GM18499 (cell line): ENCODE measurements around the gene TMEFF2.

Source experiments
- ATAC-seq: cut with Tn5 transposase; IDR thresholded peaks from one replicate; pipeline ENCODE4 v1.9.1; 2021; ENCODE audit warnings: moderate number of reproducible peaks; ENCODE audit not compliant: insufficient read depth, unreplicated experiment

Gene TMEFF2

DNA sequence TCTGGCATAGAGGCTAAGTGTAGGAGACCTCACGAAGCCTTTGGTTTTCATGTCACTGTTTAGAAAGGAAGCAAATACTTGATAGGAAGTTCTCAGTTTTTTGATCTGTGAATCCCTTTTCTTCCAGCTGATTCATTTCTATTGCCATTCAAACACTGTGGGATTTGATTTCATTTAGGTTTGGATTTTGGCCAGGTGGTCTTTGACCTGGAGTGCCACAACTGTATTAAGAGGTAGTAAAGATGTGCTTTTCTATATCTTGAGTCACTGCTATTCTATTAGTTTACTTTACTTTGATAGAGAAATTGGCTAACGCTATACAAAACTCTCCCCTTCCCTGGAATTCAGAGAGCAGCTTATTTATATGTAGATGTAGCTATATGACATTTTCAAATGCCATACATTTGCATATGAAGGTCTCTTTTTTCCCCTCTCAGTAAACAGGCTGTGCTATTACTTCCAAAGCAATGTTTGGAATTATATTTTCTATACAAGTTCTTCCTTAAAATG, 215.5 kb downstream of the TMEFF2 start:
- ATAC-seq: no peak

DNA sequence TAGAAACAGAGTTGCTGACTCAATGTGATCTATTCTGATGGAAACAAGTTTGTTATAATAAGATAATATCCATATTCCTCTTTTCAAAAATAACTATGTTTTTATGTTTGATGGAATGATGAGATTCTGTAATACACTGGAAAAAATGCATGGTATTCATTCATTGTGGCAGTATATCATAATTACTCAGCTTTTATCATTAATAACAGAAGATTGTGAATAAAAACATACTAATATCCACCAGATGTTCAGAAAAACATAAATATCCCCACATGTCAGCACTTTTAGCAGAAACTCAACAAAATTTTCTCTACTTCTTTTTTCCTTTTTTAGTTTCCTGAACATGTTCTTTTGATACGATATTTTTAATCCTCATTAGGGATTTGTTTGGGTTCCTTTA, 217.0 kb downstream of the TMEFF2 start:
- ATAC-seq: no peak

DNA sequence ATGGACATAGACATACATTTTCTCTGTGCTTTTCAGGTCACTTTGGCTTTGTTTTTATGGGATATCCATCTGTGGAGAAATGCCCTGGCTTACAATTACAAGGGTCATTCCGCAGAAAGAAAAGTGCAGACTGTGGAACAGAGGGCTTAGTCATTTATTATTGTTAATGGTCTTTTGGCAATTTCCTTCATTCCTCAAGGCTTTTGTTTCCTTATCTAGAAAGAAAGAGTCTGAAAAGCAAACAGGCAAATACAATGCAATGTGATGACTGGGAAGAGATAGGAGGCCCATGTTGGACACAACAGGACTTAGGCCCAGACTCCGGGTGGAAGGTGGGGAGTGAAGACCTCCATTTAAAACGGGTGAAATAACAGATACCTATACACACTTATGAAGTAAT, 218.3 kb downstream of the TMEFF2 start:
- no peak for ATAC-seq

DNA sequence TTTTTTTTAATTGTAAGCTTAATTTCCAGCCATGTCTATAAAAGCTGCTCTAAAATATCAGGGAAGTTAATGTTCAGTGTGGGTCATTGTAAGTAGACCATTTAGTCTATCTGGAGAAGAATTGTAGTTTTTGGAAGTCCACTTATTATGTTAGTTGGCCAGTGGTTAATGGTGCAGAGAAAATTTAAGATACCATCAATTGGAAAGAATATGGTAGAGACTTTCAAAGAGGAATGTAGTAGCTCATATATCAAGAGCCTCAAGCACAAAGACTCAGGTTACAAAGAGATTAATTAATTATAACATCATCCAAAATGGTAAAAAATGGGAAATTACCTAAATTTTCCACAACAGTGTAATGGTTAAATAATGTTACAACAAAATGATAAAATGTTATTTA, 220.1 kb downstream of the TMEFF2 start:
- ATAC-seq: no peak

DNA sequence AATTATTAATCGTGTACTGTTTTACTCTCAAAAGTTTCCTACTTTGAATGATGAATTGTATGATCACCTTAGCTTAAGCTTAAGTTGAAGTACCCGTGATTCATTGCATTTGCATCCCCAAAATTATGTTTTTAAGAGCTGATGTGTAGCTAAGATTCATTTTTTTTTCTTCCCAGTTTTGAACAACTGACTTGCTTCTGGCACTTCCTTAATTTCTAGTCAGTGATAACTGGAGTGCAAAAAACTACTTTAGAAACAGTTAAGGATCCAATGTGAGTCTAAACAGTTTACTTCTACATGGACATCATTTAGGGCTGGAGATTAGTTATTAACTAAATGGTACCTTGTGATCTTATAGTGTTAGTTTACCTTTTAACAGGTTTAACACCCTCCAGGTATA, 223.9 kb downstream of the TMEFF2 start:
- ATAC-seq: no peak

DNA sequence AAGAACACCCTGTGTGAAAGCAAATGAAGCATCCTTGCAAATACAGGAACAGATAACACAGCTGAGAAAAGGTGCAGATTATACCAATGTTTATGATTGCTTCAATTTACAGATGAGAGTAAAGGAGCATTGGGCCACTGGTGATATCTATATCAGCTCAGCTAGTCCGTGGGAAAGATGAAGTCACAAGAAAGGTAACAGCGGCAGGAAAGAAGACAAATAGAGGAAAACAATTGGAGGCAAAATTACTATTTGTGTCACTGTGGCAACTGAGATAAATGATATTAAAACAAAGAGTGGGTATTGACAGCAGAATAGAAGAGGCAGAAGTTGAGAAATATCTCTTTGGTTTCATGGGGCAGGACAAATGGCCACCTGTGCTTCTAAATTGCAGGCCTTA, 226.6 kb downstream of the TMEFF2 start:
- ATAC-seq: no peak

DNA sequence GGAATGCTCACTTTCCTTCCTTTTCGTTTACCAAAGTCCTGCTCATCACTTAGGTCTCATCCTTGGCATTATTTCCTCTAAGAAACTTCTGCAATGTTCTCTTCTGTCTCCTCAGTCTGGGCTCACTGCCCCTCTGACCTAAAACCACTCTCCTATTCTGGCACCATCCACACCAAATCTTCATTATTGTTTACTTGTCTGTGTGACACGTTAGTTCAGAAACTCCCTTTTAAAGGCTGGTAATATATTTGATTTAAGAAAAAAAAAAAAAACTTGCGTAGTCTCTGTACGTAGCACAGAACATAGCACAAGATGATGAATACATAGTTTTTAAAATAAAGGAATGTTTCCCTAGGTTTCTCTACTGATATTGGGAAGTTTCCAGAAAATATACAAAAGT, 229.0 kb downstream of the TMEFF2 start:
- no peak for ATAC-seq

DNA sequence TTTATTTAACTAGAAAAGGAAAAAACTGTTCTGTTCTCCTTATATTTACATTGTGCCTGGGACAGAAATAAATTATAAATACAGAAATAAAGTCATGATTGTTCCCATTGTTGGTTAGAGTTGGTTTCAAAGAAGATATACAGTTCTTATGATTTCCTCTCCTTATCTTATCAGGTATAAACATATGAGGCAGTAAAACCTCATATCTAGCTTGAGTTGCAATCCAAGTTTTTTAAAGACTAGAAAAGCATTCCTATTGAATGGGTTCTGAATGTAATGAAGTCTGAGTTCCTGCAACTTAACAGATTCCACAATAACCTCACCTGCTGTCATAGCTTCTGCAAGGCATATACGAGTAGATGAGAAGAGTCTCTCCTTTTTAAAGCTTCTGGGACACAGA, 233.2 kb downstream of the TMEFF2 start:
- no peak for ATAC-seq

DNA sequence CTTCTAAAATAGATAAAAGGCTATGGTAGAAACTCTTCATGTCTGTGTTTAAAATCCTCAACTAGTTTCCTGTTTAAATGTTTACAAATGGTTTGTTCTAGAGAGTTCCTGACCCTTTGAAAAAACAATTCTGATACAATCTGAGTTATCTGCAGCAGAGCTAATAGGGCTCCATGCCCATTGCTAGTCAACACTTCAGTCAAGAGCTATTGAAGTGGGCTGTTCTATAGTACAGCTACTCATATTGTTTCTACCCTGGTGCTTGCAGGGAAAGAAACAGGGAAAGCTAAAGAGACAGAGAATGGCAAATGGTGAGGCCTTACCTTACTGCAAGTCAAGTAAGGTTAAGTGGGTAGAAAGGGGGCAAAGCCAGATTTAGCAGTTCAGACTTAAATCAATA, 235.5 kb downstream of the TMEFF2 start:
- ATAC-seq: no peak

DNA sequence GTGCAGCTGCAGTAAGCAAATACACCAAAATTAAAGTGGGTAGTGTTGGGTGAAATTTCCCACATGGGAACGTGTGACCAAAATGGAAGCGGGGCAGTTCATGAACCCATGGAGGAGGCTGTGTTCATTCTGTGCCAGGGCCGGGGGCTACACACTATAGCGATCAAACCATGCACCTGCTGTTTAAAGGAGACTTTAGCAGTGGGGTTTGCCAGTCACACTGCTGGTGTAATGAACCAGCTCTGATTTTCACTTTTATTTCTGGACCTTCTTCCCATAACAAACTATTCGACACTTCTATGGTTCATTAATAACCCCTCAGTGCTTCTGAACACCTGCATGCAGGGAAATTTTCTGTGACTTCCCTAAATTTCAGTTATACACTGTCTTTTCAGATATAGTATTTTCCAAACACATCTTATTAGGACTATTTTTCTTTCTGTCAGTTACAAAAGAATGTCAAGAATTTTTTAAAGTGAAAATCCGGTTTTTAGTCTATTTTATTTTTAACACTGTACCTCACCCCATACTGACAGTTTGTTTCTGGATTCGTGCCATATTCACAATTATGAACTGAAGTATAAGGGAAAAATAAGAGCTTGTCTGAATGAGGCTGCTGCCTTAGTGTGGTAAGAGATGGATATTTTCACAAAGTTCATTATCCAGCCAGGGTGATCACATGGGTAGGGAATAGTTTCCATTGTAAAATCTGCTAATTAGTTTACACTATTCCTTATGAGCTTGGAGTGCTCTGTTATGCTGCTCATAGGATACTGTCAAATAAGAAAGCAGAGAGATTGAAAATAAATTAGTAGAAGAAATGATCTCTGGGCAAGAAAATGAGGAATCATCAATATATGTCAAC, 236.5 kb downstream of the TMEFF2 start:
- ATAC-seq: no peak

DNA sequence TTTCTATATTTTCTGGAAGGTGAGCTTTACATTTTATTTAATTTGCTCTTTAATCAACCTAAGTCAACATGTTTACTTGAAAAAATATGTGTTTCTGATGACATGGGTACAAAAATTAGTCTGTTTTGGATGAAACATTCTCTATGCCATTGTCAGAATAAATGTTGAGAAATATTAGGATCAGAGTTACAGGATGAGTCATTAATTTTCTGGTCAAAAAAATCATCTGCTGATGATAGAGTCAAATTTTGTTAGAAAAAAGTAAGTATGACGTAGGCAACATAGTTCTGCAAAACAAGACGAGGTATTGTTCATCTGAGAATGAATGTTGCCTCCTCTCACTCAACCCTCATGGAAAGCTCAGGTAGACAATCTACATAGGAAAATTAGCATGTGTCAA, 240.3 kb downstream of the TMEFF2 start:
- ATAC-seq: no peak

DNA sequence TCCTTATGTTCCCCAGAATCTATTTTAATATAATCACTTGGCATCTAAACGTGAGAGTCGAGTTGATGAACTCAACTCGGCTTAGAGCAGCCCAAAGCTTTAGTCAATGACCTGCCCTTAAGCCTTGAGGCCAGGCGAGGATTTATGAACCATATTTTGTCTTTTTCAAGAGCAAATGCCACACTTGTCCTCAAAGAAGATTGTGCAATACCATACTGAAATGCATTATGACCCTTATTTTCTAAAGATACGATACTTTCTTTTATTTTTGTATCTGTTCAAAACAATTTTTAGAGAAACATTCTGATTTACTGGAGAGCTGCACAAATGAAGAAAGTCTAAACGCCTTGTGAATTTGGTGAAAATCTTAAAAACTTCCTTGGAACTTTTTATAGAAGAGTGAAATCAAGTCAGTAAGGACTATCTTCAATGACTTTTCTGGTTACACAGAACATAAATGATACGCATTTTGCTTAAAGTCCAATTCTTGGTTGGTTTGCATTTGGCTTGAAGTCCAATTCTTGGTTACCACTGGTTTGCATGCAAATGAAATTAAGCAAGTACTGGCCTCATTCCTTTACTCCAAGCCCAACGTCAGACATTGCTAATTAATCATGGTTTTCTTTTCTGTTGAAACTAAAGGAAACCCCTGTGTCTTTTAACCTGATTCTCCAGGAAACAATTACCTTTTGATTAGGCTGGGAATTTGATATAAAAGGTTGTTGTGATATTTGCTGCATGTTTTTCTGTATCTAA, 242.0 kb downstream of the TMEFF2 start:
- ATAC-seq: no peak

DNA sequence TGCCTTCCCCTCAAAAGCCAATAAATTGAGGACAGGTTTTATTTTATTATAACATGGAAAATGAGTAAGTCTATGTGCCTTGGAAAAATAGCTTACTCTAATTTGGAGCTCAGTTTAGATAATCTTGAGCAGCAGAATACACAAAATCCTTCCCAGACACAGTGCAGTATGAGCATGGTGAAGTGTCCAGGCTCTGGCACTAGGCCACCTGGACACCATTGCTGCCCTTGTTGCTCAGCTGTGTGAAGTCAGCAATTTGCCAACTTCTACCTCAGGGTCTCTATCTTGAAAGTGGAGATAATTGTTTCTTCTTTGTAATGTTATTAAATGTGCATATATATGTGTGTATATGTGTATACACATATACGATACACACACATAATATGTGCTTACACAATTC, 242.9 kb downstream of the TMEFF2 start:
- no peak for ATAC-seq

DNA sequence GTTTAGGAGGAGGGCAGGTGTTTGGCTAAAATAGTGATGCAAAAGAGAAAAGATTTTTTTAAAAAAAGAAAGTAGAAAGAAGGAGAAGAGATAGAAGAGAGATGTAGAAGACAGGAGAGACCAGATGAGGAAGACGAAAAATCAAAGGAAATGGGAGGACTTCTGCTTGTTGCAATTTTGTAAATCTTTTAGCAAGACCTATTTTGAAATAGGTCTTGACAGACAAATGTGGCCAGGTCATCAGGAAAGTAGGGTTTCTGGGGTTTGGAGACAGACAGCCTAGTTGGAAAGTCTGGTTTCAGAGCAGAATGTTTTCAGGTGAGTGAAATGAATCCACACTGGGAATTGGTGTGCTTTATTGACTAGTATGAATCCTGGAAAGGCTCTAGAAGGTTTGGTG, 243.4 kb downstream of the TMEFF2 start:
- no peak for ATAC-seq

DNA sequence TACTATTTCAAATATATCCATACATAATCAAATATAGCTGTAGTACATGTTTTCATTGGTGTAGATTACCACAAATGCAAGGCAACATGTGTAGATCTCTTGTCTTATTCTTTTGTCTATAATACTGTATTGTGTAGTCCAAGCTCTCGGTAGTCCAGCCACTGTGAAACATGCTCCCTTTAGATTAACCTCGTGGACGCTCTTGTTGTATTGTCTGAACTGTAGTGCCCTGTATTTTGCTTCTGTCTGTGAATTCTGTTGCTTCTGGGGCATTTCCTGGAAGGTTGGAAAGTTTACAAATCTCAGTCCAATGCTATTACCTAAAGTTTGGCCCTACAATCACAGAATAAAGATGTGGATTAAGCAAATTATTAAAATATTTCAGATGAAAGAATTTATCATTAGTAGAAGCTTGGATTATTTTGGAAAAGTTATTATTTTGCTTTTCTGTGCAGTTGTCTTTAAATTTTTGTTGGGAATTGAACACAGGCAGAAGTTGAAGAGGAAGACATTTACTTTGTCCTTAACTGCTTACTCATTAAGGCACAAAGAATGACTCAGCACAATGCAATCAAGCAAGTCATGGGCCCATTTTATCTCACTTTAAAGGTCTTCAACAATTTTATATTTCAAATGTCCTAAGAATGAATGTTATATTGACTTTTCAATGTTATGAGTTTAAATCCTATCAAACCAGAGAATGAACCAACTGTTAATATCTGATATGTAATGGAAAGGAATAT, 244.4 kb downstream of the TMEFF2 start:
- no peak for ATAC-seq

DNA sequence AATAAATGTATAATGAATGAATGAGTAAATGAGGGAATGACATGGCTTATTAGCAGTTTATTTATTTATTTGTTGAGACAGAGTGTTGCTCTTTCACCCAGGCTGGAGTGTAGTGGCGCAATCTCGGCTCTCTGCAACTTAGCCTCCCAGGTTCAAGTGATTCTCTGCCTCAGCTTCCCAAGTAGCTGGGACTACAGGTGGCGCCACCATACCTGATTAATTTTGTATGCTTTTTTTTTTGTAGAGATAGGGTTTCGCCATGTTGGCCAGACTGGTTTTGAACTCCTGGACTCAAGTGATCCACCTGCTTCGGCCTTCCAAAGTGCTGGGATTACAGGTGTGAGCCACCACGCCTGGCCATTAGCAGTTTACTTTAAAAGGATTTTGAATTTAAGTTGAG, 247.5 kb downstream of the TMEFF2 start:
- no peak for ATAC-seq

DNA sequence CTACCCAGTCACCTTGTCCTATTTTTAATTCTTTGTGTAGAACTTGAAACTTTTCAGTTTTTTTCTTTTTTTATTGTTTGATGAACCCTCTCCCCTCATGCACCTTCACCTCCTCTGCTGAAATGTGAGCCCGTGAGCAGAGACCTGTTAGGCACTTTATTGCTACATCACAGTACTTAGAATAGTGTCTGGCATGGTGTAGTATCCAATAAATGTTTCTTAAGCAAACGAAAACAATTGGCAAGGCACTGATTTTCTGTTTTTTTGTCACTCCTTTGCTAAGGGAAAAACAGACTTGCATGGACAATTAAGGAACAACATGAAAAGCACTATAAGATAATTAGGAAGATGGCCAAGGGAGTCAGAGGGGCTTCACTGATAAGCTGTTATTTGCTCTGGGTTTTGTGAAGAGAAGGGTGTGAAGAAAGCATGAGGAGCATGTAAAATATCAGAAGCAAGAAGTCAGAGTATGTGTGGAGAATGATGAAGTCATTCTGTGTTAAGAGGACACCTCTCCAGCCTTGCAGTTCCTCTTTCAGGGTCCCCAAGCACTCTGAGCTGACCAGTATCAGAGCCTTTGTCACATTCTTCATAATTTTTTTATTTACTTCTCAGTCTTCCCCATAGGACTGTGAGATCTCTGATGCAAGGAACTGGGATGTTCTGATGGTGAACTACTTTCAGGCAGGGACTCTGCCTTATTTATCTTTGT, 248.1 kb downstream of the TMEFF2 start:
- ATAC-seq: no peak

DNA sequence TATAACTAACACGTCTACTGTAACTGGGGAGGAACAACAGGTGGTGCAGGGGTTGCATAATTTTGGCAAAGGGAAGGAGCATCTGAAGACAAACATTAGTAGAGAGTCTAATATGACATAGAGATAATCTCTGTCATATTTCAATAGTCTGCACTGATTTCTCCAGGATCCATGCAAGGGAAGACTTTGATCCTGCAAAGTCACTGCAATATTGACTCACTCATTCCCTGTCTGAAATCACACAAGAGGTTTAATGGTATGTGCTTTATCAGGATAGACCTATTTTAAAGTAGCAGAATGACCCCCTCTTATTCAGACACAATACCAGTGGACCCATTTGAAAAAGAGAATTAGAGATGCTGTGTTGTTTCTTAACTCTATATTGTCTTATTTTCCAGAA, 249.1 kb downstream of the TMEFF2 start:
- ATAC-seq: no peak

DNA sequence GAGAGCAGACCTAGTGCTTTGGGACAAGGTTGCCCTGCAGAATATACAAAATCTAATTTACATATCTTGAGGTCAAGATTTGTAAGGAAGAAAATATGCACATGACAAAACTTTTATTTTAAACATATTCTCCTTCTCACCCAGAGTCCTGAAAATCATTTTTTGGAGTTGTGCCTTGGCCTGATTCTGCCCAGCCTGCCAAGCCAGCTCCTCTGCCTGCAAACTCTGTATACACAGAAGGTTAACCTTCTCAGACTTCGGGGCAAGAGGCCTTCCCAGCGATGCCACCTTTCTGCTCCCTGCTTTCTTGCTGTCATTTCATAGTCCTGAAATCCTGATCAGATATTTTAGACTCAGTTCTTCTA, 252.0 kb downstream of the TMEFF2 start:
- ATAC-seq: no peak

DNA sequence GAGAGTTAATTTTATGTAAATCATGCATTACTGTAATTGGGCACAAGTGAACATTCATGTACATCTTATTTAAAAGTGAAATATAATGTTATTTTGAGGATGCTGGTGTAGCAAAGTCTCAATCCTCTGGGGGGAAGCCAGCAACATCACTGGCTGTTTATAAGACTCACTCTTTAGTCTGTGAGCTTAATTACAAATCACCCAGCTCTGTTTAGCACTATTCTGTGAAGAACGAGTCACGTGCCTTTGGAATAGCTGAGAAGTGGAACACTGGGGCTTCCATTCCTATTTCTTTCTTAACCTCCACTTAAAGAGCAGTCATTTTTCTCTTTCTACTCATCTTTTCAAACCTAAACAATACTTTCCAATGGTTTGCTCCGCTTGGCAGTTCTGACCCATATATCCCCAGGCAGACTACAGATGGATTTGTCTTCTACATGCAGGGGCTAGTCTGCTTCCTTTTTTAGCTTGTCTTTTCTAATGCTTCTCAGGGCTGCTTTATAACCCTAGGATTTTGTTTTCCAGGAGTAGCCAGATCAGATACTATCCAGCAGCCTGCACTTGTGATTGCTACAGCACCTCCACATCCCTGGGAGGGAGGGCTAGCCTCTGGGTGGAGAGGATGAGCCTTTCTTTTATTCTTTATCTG, 252.5 kb downstream of the TMEFF2 start:
- no peak for ATAC-seq
